ENCODE measurements around the gene EFNA2.
A peak's percentile ranks its signal among the peaks of the same experiment; 100 is the strongest.

Gene EFNA2

GRCh38 chr19:1272423-1273262, 13.0 kb upstream of the EFNA2 start:
- DNase-seq (ENCODE audit: low read depth) = no peak

DNA sequence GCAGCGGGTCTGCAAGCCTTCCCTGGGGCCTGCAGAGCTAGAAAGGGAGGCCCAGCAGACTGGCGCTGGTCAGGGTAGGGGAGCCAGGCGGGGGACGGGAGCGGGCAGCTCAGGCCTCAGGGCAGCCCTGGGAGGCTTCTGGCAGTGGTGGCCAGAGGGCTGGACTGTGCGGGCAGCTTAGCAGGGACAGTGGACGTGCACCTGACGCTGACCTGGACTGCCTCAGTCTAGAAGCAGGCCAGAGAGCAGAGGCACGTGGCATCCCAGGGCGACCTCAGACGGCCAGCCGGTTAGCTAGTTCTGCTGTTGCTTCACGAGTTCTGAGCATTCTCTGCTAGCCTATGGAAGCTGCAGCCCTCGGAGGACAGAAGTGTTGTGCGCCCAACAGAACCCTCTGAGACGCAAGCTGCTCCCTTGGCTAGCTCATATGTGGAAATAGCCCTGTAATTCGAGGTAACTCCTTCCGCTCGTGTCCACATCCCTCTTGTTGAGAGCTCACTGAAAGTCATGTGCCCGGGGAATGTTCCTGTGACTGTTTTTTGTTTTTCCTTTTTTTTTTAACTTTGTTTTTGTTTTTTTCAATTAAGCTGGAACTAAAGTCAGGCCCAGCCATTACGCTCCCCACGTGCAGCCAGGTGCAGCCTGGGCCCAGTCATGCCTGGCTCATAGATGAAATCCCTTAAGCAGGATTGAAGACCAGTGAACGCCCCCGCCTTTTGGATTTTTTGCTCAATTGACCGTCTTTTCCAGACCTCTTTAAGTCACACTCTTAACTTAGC, 12.2 kb upstream of the EFNA2 start:
- no peak for DNase-seq (ENCODE audit: low read depth)

- DNase-seq (ENCODE audit: low read depth) = no peak
Observed at GRCh38 chr19:1274081-1274851, 11.4 kb upstream of the EFNA2 start.

DNA sequence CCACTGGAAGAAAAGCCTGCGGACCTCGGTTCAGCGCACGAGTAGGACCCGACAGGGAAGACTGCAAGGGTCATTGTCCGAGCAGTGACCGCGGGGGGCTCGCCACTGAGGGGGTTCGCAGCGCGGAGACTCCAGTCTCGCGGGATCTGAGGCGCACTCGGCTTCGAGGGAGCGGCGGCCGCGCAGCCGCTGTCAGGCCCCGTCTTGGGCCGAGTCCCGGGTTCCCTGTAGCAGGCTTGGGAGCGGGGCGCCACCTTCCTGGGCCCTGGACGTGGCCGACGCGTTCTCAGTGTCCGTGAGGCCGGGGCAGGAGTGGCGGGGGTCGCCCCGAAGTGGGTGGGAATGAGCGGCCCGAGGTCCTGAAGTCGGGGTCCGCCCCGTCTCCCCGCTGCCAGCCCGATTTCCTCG, 10.8 kb upstream of the EFNA2 start:
- no peak for DNase-seq (ENCODE audit: low read depth)

GRCh38 chr19:1275260-1275975, 10.3 kb upstream of the EFNA2 start, which contains the start of gene FAM174C:
FAM174C (plus strand) TSS chr19:1275530; CDS start chr19:1275550, 20 bp downstream.
- peak; percentile 91 for DNase-seq (ENCODE audit: low read depth)

- DNase-seq (ENCODE audit: low read depth) = no peak
Observed at GRCh38 chr19:1275976-1276627, 9.6 kb upstream of the EFNA2 start.

DNA sequence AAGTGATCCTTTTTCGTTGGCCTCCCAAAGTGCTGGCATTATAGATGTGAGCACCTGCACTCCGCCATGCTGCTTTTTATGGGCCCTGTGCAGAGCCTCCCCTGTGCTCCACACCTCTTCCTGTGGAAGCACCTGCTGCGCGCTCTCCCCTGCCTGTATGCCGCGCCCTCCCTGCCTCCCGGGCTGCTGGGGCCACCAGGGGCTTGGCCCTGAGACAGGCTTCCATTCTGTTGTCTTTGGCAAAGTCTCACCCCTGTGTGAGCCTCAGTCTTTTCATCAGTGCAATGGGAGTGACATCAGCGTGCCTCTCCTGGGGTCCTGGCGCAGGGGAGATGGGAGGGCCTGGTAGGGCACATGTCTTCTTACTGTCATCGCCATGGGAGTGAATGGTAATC, 9.0 kb upstream of the EFNA2 start:
- no peak for DNase-seq (ENCODE audit: low read depth)

GRCh38 chr19:1277061-1277460, 8.6 kb upstream of the EFNA2 start:
- DNase-seq (ENCODE audit: low read depth) = no peak

GRCh38 chr19:1278074-1278473, 7.6 kb upstream of the EFNA2 start:
- DNase-seq (ENCODE audit: low read depth) = no peak

GRCh38 chr19:1278713-1279660, 6.7 kb upstream of the EFNA2 start:
- DNase-seq (ENCODE audit: low read depth) = no peak

DNA sequence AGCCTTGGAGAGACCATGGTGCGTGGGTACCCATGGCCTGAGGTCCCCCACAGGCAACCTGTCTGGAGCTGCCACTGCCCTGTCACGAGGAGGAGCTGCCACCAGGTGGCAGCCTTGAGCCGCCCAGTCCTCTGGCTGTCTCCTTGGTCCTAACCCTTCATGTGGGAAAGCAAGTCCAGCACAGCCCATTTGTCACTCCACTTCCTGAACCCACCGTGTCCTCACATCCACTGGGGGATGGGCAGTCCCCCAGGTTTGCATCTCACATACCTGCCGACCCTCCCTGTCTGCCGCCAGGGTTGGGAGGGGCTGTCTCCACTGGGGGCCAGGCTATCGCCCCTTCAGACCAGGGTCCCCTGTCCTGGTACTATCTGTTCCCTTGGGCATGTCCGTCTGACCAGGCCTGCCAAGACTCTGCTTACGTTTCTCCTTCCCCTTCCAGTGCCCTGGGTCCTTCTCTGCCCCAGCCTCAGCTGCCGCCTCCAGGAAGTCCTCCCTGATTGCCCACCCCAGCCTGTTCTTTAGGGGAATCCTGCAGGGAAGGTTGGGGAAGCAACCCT, 5.8 kb upstream of the EFNA2 start:
- DNase-seq (ENCODE audit: low read depth) = peak; percentile 73

GRCh38 chr19:1280636-1281568, 4.8 kb upstream of the EFNA2 start:
- DNase-seq (ENCODE audit: low read depth) = no peak

DNA sequence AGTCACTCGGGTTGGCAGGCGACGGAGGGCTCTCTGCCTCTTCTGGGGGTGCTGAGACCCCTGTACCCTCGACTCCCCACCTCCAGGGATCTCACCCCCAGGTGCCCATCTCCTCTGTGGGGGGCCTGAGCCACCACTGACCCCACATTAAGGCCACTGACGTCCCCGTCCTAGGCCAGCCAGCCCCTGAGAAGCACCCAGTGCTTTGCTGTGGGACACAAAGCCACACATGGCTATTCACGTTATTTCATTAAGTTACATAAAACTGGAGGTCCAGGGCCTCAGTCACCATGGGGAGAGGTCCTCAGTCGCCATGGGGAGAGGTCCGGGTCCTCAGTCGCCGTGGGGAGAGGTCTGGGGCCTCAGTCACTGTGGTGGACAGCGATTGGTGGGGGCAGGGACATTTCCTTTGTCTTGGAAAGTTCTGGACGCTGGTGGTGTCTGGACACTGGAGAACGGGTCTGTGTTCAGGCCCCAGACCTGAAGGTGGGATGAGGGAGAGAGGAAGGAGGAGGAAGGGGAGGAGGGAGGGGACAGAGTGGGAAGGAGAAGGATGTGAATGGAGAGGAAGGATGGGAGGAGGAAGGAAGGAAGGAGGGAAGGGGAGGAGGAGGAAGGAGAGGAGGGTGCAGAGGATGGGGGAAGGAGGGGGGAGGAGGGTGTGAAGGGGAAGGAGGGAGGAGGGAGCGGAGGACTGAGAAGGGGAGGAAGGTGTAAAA, 3.9 kb upstream of the EFNA2 start:
- no peak for DNase-seq (ENCODE audit: low read depth)

GRCh38 chr19:1282588-1283206, 3.0 kb upstream of the EFNA2 start:
- no peak for DNase-seq (ENCODE audit: low read depth)

DNA sequence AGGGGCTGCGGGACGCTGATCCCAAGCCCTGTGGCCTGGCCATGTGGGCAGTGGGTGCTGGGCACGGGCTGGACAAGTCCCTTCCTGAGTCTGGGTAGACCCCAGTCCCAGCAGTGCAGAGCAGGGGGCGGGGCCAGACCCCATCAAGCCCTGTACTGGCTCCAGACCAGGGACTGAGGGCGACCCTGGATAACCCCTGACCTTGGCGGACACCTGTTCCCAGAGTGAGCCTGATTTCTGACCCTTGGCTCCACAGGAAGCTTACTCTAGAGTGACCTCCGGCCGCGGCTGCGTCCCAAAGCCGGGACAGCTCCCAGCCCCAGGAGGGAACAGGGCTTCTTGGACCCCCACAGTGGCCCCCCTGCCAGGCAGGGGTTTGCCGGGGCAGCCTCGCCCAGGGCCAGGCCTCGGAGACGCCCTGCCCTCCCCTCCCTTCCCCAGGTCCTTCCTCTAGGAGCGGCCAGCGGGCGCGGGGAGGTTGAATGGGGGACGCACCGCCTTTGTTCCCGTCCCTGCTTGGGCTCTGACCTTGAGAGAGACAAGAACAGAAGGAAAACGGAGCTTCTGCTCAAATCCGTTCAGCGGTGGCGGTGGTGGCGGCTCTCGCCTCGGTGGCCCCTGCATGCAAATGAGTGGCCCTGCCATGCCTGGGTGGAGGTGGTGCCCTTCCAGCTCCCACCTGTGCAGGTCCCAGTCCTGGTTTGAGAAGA, 2.3 kb upstream of the EFNA2 start:
- DNase-seq (ENCODE audit: low read depth) = no peak

DNA sequence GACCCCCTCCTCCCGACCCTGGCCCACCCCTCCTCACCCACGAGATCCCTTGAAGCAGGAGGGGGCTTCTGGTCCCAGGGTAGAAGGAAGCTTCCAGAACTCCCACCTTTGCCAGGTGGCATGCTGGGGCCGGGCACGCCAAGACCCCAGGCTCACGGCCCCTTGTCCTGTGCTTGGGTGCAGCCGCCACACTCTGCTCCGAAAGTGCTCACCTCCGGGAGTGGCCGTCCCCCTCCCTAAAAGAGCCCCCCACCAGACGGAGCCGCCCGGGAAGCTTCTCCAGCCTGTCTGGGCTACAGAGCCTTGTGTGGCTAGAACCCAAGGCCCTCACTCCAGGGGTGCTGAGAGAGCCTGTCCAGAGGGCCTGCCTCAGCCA, 1.8 kb upstream of the EFNA2 start:
- no peak for DNase-seq (ENCODE audit: low read depth)

Data from activated gamma-delta T cell treated with anti-CD3 and anti-CD28 coated beads, Interleukin-2, amount 50 U/mL, for 16 hours (primary cell).